K562 (cell line): ENCODE data around the gene CD74. TPM values are rescaled to one million over a fixed set of nuclear protein-coding genes. Genes with fewer than 3 reads are reported as not detected.
A peak's percentile ranks its signal among the peaks of the same experiment; 100 is the strongest.

Source experiments
- CBFA2T2 ChIP-seq: fragments of 450-650 bp; conservative IDR thresholded peaks from 2 replicates; pipeline ENCODE4 v1.6.1; 2017; ENCODE audit warnings: mild to moderate bottlenecking
- CCAR2 ChIP-seq: fragments of 200-400 bp; formaldehyde crosslinking; IDR thresholded peaks from 2 replicates; pipeline ENCODE4 v1.6.1; 2017; ENCODE audit warnings: mild to moderate bottlenecking, low read depth, low read length
- CCNT2 ChIP-seq: IDR thresholded peaks from 2 replicates; pipeline ENCODE4 v1.6.1; 2011; ENCODE audit warnings: borderline replicate concordance, low read depth, mild to moderate bottlenecking, moderate library complexity, mixed read lengths, low read length; ENCODE audit not compliant: insufficient read length; ENCODE audit errors: extremely low read depth
- CREB3L1 ChIP-seq: fragments of 450-650 bp; IDR thresholded peaks from 2 replicates; pipeline ENCODE4 v1.6.1; 2014; ENCODE audit warnings: low read depth, mild to moderate bottlenecking, moderate library complexity, borderline replicate concordance
- E2F3 ChIP-seq: fragments of 250-450 bp; sonication (Bioruptor Pico); IDR thresholded peaks from 2 replicates; pipeline ENCODE4 v1.4.0; 2020; ENCODE audit warnings: mild to moderate bottlenecking
- ESRRB ChIP-seq: fragments of 250-450 bp; sonication (Bioruptor Pico); IDR thresholded peaks from 2 replicates; pipeline ENCODE4 v1.5.0; 2020; ENCODE audit warnings: mild to moderate bottlenecking, moderate library complexity, borderline replicate concordance
- ETV6 ChIP-seq, 3 experiments: fragments of 150-350 bp in 1 of 3; sonication (generic) in 1 of 3; formaldehyde crosslinking in 1 of 3; IDR thresholded peaks; 2 replicates each; pipeline versions ENCODE4 v1.6.1 to v1.8.0; 2014 to 2022; ENCODE audit warnings: borderline replicate concordance in 2 of 3, low read depth in 2 of 3, antibody characterized with exemption in 1 of 3, low read length in 1 of 3, mild to moderate bottlenecking in 1 of 3, missing genetic modification reagents in 1 of 3
- KLF16 ChIP-seq: IDR thresholded peaks from 2 replicates; pipeline ENCODE4 v1.6.1; 2016; ENCODE audit warnings: antibody characterized with exemption
- LARP7 ChIP-seq: fragments of 450-650 bp; IDR thresholded peaks from 2 replicates; pipeline ENCODE4 v1.6.1; 2016
- MCM2 ChIP-seq: fragments of 450-650 bp; IDR thresholded peaks from 2 replicates; pipeline ENCODE4 v1.6.1; 2017; ENCODE audit warnings: low read depth, mild to moderate bottlenecking
- PURB ChIP-seq: sonication (generic); formaldehyde crosslinking; IDR thresholded peaks from 2 replicates; pipeline ENCODE4 v1.9.0; 2021; ENCODE audit warnings: low read depth, mild to moderate bottlenecking, missing genetic modification reagents
- SAFB ChIP-seq: fragments of 200-400 bp; formaldehyde crosslinking; IDR thresholded peaks from 2 replicates; pipeline ENCODE4 v1.6.1; 2017; ENCODE audit warnings: low read depth, low read length, borderline replicate concordance
- SAP30 ChIP-seq: fragments of 200-600 bp; sonication (generic); IDR thresholded peaks from 2 replicates; pipeline ENCODE4 v1.6.1; 2012; ENCODE audit warnings: borderline replicate concordance, low read depth, mild to moderate bottlenecking, moderate library complexity, low read length, control low read depth, inconsistent platforms; ENCODE audit not compliant: insufficient read depth, poor library complexity, severe bottlenecking
- SMARCA4 ChIP-seq: fragments of 450-650 bp; IDR thresholded peaks from 2 replicates; pipeline ENCODE4 v1.6.1; 2016
- SMARCB1 ChIP-seq: IDR thresholded peaks from 2 replicates; pipeline ENCODE4 v1.6.1; 2011; ENCODE audit warnings: improper control_type of control experiment, low read depth; ENCODE audit not compliant: insufficient read length
- SMARCE1 ChIP-seq: fragments of 450-650 bp; IDR thresholded peaks from 2 replicates; pipeline ENCODE4 v1.7.1; 2016; ENCODE audit warnings: mild to moderate bottlenecking
- STAG1 ChIP-seq: sonication (generic); formaldehyde crosslinking; IDR thresholded peaks from 2 replicates; pipeline ENCODE4 v1.5.0; 2020; ENCODE audit warnings: missing genetic modification reagents, borderline replicate concordance
- STAT6 ChIP-seq: sonication (generic); formaldehyde crosslinking; IDR thresholded peaks from 2 replicates; pipeline ENCODE4 v1.8.1; 2023; ENCODE audit warnings: mild to moderate bottlenecking, missing genetic modification reagents
- ZNF445 ChIP-seq: fragments of 250-450 bp; sonication (Bioruptor Pico); IDR thresholded peaks from 2 replicates; pipeline ENCODE4 v1.4.0; 2020; ENCODE audit warnings: low read depth, mild to moderate bottlenecking, moderate library complexity
- polyA plus RNA-seq, 8 experiments: library from polyadenylated mRNA; depleted of rRNA in 4 of 8; stranded (reverse) in 5 of 8; unstranded in 3 of 8; fragments of >200 nt; fragmentation: Nextera tagmentation in 2 of 8; fragmentation: Illumina TruSeq in 1 of 8; extraction: Ambion mirVana in 2 of 8; extraction: Trizol in 1 of 8; gene quantifications; 2 replicates each; pipeline versions ENCODE4 v1.2.1 to v1.2.3, GENCODE V29; 2011 to 2014; ENCODE audit warnings: inconsistent platforms in 1 of 8, missing spikeins in 1 of 8
- total RNA-seq, 7 experiments: library from RNA; depleted of rRNA in 6 of 7; stranded (reverse); fragments of >200 nt in 6 of 7; fragmentation: Illumina TruSeq in 2 of 7; extraction: Trizol in 2 of 7; gene quantifications; 2 replicates each; pipeline versions ENCODE4 v1.2.1 to v1.2.3, GENCODE V29; 2011 to 2021; ENCODE audit warnings: low replicate concordance in 1 of 7
- TF ChIP-seq, protein P1 (sequence below): fragments of 450-650 bp; conservative IDR thresholded peaks from 2 replicates; pipeline ENCODE4 v1.6.1; 2016; ENCODE audit warnings: missing genetic modification characterization, low read depth, mild to moderate bottlenecking, control low read depth, missing compliant biosample characterization
- TF ChIP-seq, protein P2 (sequence below): fragments of 450-650 bp; IDR thresholded peaks from 2 replicates; pipeline ENCODE4 v1.6.1; 2016; ENCODE audit warnings: low read depth, mild to moderate bottlenecking, moderate library complexity

CD74 gene
- total and polyA plus RNA-seq, 9 of the 15 experiments (the other 6 are each of a cell fraction or from before 2014, with no cell fraction given), result 0.07 to 4.8 (median 0.32) TPM

- no peak for TF ChIP-seq CCAR2
- peak; percentile 31 for TF ChIP-seq CCNT2
- no peak for TF ChIP-seq MCM2
- no peak for TF ChIP-seq SAFB
- TF ChIP-seq, protein P1, sequence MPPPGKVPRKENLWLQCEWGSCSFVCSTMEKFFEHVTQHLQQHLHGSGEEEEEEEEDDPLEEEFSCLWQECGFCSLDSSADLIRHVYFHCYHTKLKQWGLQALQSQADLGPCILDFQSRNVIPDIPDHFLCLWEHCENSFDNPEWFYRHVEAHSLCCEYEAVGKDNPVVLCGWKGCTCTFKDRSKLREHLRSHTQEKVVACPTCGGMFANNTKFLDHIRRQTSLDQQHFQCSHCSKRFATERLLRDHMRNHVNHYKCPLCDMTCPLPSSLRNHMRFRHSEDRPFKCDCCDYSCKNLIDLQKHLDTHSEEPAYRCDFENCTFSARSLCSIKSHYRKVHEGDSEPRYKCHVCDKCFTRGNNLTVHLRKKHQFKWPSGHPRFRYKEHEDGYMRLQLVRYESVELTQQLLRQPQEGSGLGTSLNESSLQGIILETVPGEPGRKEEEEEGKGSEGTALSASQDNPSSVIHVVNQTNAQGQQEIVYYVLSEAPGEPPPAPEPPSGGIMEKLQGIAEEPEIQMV (tag), result no peak
- peak; percentile 55 for TF ChIP-seq KLF16
- TF ChIP-seq PURB (CRISPR knock-in tag), result no peak
- peak; percentile 27; the same call in 1 of the 2 replicates for TF ChIP-seq ZNF445 (CRISPR knock-in tag)
- peak; percentile 98 for TF ChIP-seq CREB3L1
- TF ChIP-seq ETV6 (IDR thresholded peaks at IDR 0.05; ENCODE audit: borderline replicate concordance in 1 of 2, low read depth in 2 of 2, low read length in 1 of 2), result peak; percentile 49 to 57; a peak in 1 of 4 replicates
- no peak for TF ChIP-seq ETV6 (CRISPR knock-in tag; IDR thresholded peaks at IDR 0.05; ENCODE audit: borderline replicate concordance)
- TF ChIP-seq SAP30, result no peak
- TF ChIP-seq, protein P2, sequence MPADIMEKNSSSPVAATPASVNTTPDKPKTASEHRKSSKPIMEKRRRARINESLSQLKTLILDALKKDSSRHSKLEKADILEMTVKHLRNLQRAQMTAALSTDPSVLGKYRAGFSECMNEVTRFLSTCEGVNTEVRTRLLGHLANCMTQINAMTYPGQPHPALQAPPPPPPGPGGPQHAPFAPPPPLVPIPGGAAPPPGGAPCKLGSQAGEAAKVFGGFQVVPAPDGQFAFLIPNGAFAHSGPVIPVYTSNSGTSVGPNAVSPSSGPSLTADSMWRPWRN, result 0 out of 2 replicates have a peak, but pooled peaks have one; percentile 26
- TF ChIP-seq SMARCE1, result peak; percentile 27; the same call in 1 of the 2 replicates
- TF ChIP-seq ESRRB (CRISPR knock-in tag), result no peak
- no peak for TF ChIP-seq SMARCB1
- no peak for TF ChIP-seq STAG1 (CRISPR knock-in tag)
- TF ChIP-seq SMARCA4, result no peak
- TF ChIP-seq CBFA2T2, result peak; percentile 22; the same call in 1 of the 2 replicates
- no peak for TF ChIP-seq LARP7
- TF ChIP-seq STAT6 (CRISPR knock-in tag), result peak; percentile 45; the same call in 1 of the 2 replicates
- peak; percentile 86 for TF ChIP-seq E2F3 (CRISPR knock-in tag)
Observed at GRCh38 chr5:150449517-150450339, 37.0 kb upstream of the CD74 start, which contains the start of gene RPS14 (continued).
